Measurements from ENCODE around the gene DYNC1LI1. TPM values are rescaled to one million over a fixed set of nuclear protein-coding genes. Genes with fewer than 3 reads are reported as not detected.

DYNC1LI1 gene
- total RNA-seq, 6 experiments from 2014 or later = 43.6 to 51.8 (median 46.3) TPM

DNA sequence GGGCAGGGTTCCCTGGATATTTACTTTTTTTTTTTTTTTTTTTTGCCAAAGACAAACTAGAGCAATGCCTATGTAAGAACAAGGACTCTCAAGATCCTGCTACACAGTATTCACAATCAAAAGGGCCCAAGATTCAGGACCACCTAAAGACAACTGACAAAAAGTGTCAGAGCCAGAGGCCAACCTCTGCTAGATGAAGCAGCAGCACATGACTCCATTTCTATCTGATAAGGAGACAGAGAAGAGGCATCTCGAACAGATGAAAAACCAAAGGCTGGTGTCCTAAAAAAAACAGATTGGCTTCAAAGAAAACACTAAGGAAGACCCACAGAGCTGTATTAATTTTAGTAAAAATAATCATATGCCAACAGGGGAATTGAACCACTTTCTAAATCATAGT is 88.0 kb downstream of the DYNC1LI1 start:
- Mint-ChIP-seq H3K27me3 (ENCODE audit: insufficient read depth) (no peaks in the 10 kb centered on the region), H3K36me3 (ENCODE audit: low read depth) (peaks cover 40% of the 10 kb centered on the region), H3K9me3 (no peaks in the 10 kb centered on the region), H3K4me3 (no peak overlapping the region), H3K27ac (no peak overlapping the region), H3K4me1 (ENCODE audit: low read depth) (peaks cover 8% of the 10 kb centered on the region)
- no peak for DNase-seq
- TF ChIP-seq, protein P1, sequence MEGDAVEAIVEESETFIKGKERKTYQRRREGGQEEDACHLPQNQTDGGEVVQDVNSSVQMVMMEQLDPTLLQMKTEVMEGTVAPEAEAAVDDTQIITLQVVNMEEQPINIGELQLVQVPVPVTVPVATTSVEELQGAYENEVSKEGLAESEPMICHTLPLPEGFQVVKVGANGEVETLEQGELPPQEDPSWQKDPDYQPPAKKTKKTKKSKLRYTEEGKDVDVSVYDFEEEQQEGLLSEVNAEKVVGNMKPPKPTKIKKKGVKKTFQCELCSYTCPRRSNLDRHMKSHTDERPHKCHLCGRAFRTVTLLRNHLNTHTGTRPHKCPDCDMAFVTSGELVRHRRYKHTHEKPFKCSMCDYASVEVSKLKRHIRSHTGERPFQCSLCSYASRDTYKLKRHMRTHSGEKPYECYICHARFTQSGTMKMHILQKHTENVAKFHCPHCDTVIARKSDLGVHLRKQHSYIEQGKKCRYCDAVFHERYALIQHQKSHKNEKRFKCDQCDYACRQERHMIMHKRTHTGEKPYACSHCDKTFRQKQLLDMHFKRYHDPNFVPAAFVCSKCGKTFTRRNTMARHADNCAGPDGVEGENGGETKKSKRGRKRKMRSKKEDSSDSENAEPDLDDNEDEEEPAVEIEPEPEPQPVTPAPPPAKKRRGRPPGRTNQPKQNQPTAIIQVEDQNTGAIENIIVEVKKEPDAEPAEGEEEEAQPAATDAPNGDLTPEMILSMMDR (IDR thresholded peaks at IDR 0.05) = no peak

GRCh38 chr3:32481791-32482631 is 88.6 kb downstream of the DYNC1LI1 start:
- TF ChIP-seq, protein P1 (IDR thresholded peaks at IDR 0.05) = no peak
- H3K4me3 Mint-ChIP-seq = no peak overlapping the region
- peaks cover 8% of the 10 kb centered on the region for H3K4me1 Mint-ChIP-seq (ENCODE audit: low read depth)
- H3K27ac Mint-ChIP-seq = no peak overlapping the region
- peaks cover 40% of the 10 kb centered on the region for H3K36me3 Mint-ChIP-seq (ENCODE audit: low read depth)
- H3K27me3 Mint-ChIP-seq (ENCODE audit: insufficient read depth) = no peaks in the 10 kb centered on the region
- no peak for DNase-seq
- H3K9me3 Mint-ChIP-seq = no peaks in the 10 kb centered on the region

DNA sequence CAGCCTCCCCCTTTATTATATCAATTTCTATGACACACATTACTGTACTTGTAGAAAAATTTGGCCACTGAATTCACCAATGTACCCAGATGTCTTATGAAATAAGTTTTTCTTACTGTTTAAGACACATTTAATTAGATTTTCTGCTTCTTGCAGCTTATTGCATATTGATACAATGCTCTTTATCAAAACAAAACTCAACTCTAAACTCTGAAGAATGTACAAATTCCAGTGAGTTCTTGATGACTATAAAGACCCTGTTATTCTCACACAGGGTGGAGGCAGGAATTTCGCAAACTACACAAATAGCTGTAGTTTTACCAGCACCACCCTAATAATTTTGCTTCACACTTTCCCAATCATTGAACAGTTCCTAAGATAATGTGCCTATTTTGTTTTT is 90.1 kb downstream of the DYNC1LI1 start:
- H3K27me3 Mint-ChIP-seq (ENCODE audit: insufficient read depth) = no peaks in the 10 kb centered on the region
- H3K4me1 Mint-ChIP-seq (ENCODE audit: low read depth) = peaks cover 8% of the 10 kb centered on the region
- TF ChIP-seq, protein P1 (IDR thresholded peaks at IDR 0.05) = no peak
- H3K9me3 Mint-ChIP-seq = no peaks in the 10 kb centered on the region
- DNase-seq = no peak
- no peak overlapping the region for H3K27ac Mint-ChIP-seq
- H3K4me3 Mint-ChIP-seq = no peak overlapping the region
- H3K36me3 Mint-ChIP-seq (ENCODE audit: low read depth) = peaks cover 38% of the 10 kb centered on the region

Small RNA genes within 50 kb of the gene (microRNA-seq; reads per million reads assigned to microRNA genes)
- gene MIR548AY = not detected

Other genes with a start within 250 kb of the DYNC1LI1 start
- gene CMTM7, start 179.0 kb downstream of the DYNC1LI1 start, total RNA-seq (2021; fragmentation: NEBNext Ultra II Directional; extraction: Animal tissue kit (Norgen Biotek cat#: 25700)) = 10 to 100 TPM; 10.1 to 17.7 (median 15.7) TPM
- 10 to 100 TPM; 55.7 to 68.0 (median 62.7) TPM for gene CMTM6, start 68.0 kb downstream of the DYNC1LI1 start, total RNA-seq (2021; fragmentation: NEBNext Ultra II Directional; extraction: Animal tissue kit (Norgen Biotek cat#: 25700))
- 10 to 100 TPM; 16.2 to 23.0 (median 20.0) TPM for gene CNOT10, start 114.3 kb upstream of the DYNC1LI1 start, total RNA-seq (2021; fragmentation: NEBNext Ultra II Directional; extraction: Animal tissue kit (Norgen Biotek cat#: 25700))
- not detected for gene TRIM71, start 247.1 kb upstream of the DYNC1LI1 start, total RNA-seq (2021; fragmentation: NEBNext Ultra II Directional; extraction: Animal tissue kit (Norgen Biotek cat#: 25700))

Measured in HFFc6 (cell line).